GM12872 (cell line): ENCODE results near the gene SYNGR1.
A peak's percentile ranks its signal among the peaks of the same experiment; 100 is the strongest.

Experiments
- CTCF ChIP-seq: IDR thresholded peaks from 3 replicates; pipeline ENCODE4 v1.5.1; 2011; ENCODE audit warnings: low read depth, mild to moderate bottlenecking, low read length, moderate library complexity; ENCODE audit not compliant: insufficient read depth

Gene SYNGR1

GRCh38 chr22:39341179-39341578 lies 8.6 kb upstream of the SYNGR1 start:
- TF ChIP-seq CTCF, result no peak

DNA sequence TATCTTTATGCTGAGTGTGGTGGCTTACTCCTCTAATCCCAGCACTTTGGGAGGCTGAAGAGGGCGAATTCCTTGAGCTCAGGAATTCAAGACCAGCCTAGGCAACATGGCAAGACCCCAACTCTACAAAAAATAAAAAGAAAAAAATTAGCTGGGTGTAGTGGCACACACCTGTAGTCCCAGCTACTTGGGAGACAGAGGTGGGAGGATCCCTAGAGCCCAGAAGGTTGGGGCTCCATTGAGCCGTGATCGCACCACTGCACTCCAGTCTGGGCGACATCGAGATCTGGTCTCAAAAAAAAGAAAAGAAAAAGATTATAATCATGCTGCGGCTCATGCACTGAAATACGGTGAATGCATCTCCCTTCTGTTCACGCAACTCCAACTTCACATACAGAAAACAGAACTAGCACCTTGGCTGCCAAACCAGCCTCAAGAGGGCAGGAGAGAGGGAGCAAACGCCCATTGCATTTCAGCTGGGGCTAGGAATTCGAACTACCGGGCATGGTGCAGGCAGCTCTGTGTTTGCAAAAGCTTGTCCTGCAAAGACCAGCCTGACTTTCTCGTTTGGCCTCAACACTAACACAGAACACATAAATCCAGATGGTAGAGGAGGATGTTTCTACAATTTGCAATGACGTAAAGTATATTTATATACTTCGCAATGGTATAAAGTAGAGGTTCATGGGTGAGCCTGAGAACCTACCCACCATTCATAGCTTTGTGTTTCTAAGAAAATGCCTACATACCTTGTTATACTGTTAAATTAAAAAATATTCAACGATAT lies 6.3 kb upstream of the SYNGR1 start:
- TF ChIP-seq CTCF, result peak; percentile 91

DNA sequence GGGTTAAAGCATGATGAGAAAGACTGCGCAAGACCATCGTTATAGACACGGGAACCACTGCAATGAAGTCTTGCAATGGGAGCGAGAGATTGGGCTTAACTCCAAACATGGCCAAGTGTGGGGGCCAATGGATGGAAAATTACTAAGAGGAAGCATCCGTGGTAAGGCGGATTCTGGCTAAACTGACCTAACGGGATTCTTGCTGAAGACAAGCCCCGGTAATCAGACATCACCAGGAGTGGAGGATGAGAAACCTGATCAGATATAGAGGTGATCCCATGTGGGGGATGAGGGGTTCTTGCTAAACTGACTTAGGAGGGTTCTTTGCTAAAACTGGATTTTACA lies 5.8 kb upstream of the SYNGR1 start:
- no peak for TF ChIP-seq CTCF

DNA sequence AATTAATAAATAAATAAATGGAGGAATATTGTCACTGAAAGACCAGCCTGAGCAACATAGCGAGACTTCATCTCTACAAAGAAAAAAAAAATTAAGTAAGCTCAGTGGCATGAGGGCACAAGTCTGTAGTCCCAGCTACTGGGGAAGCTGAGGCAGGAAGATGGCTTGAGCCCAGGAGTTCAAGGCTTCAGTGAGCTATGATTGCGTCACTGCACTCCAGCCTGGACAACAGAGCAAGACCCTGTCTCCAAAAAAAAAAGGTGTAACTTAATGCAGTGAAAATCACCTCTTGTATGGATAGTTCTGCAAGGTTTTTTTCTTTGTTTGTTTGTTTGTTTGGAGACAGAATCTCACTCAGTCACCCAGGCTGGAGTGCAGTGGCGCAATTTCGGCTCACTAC lies 4.6 kb upstream of the SYNGR1 start:
- TF ChIP-seq CTCF, result no peak

GRCh38 chr22:39348909-39349505 lies 784 bp upstream of the SYNGR1 start:
- no peak for TF ChIP-seq CTCF

- no peak for TF ChIP-seq CTCF
Observed at GRCh38 chr22:39349506-39349966, 255 bp upstream of the SYNGR1 start.

GRCh38 chr22:39350757-39351688 lies 1.2 kb downstream of the SYNGR1 start:
- no peak for TF ChIP-seq CTCF
